Type B pancreatic cell (in vitro differentiated cells): Measurements from ENCODE around the gene C1orf167. TPM values are rescaled to one million over a fixed set of nuclear protein-coding genes. Genes with fewer than 3 reads are reported as not detected.

Source experiments
- DNase-seq: peaks from one replicate; pipeline ENCODE4 v3.0.0; 2021; ENCODE audit warnings: mixed read lengths; ENCODE audit not compliant: unreplicated experiment; ENCODE audit errors: extremely low spot score
- H3K27ac Mint-ChIP-seq: 2 replicates; pipeline ENCODE4 v1.8.0; 2021; ENCODE audit warnings: mild to moderate bottlenecking, mixed read lengths
- H3K27me3 Mint-ChIP-seq: 2 replicates; pipeline ENCODE4 v1.8.0; 2021; ENCODE audit warnings: mixed read lengths
- H3K36me3 Mint-ChIP-seq: 2 replicates; pipeline ENCODE4 v1.8.0; 2021; ENCODE audit warnings: mixed read lengths
- H3K4me1 Mint-ChIP-seq: one replicate; pipeline ENCODE4 v1.8.0; 2021; ENCODE audit warnings: mixed read lengths; ENCODE audit not compliant: unreplicated experiment
- H3K4me3 Mint-ChIP-seq: 2 replicates; pipeline ENCODE4 v1.8.0; 2021; ENCODE audit warnings: mild to moderate bottlenecking, mixed read lengths
- H3K9me3 Mint-ChIP-seq: 2 replicates; pipeline ENCODE4 v1.8.0; 2021; ENCODE audit warnings: mixed read lengths
- total RNA-seq: library from RNA; stranded (reverse); gene quantifications from 2 replicates; pipeline ENCODE4 v1.2.1, GENCODE V29; 2021; ENCODE audit warnings: low replicate concordance
- TF ChIP-seq, protein P1 (sequence below): fragments of 200-600 bp; sonication (generic); conservative IDR thresholded peaks from 2 replicates; pipeline ENCODE4 v1.5.0; 2021; ENCODE audit warnings: antibody characterized with exemption, mild to moderate bottlenecking

Gene C1orf167
- total RNA-seq, 1 donor from 2014 or later, result not detected

DNA sequence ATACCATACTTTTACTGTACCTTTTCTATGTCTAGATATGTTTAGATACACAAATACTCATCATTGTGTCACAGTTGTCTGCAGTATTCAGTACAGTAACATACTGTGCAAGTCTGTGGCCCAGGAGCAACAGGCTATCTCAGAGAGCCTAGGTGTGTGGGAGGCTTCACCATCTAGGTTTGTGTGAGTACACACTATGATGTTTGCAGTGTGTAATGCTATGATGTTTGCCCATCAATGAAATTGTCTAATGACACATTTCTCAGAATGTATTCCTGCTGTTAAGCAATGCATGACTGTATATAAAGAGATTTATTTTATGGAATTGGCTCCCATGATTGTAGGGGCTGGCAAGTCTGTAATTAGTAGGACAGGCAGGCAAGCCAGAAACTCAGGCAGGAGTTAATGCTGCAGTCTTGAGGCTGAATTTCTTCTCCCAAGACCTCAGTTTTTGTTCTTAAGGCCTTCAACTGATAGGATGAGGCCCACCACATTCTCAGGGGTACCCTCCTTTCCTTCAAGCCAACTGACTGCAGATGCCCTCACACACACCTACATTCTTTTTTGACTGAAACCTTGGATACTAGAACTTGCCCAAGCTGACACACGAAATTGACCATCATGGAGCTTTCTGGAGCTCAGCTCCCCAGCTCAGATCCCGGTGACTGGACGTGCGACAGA is 33.7 kb upstream of the C1orf167 start:
- TF ChIP-seq, protein P1, sequence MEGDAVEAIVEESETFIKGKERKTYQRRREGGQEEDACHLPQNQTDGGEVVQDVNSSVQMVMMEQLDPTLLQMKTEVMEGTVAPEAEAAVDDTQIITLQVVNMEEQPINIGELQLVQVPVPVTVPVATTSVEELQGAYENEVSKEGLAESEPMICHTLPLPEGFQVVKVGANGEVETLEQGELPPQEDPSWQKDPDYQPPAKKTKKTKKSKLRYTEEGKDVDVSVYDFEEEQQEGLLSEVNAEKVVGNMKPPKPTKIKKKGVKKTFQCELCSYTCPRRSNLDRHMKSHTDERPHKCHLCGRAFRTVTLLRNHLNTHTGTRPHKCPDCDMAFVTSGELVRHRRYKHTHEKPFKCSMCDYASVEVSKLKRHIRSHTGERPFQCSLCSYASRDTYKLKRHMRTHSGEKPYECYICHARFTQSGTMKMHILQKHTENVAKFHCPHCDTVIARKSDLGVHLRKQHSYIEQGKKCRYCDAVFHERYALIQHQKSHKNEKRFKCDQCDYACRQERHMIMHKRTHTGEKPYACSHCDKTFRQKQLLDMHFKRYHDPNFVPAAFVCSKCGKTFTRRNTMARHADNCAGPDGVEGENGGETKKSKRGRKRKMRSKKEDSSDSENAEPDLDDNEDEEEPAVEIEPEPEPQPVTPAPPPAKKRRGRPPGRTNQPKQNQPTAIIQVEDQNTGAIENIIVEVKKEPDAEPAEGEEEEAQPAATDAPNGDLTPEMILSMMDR, result no peak
- DNase-seq, result no peak
- H3K36me3 Mint-ChIP-seq, result no peaks in the 10 kb centered on the region
- H3K9me3 Mint-ChIP-seq, result no peaks in the 10 kb centered on the region
- no peaks in the 10 kb centered on the region for H3K27me3 Mint-ChIP-seq
- H3K27ac Mint-ChIP-seq, result no peak overlapping the region
- H3K4me3 Mint-ChIP-seq, result no peak overlapping the region
- H3K4me1 Mint-ChIP-seq, result peaks cover 20% of the 10 kb centered on the region

DNA sequence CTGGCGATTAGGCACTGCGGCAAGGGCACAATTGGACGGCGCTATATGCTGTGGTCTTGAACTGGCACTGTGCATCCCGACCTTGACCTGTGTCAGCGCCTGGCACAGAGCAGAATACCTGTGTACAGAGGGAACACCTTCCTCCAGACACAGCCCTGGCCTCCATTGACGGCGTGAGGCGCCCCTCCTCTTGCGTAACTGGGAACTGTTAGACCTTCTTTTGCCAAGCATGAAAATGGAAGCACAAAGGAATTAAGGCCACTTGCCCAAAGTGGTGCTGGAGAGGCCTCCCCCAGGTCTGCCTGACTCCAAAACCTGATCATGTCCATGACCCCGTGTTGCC is 32.9 kb upstream of the C1orf167 start:
- no peak for DNase-seq
- TF ChIP-seq, protein P1, result no peak
- Mint-ChIP-seq H3K27ac (no peak overlapping the region), H3K36me3 (no peaks in the 10 kb centered on the region), H3K27me3 (no peaks in the 10 kb centered on the region), H3K4me1 (peaks cover 20% of the 10 kb centered on the region), H3K9me3 (no peaks in the 10 kb centered on the region), H3K4me3 (no peak overlapping the region)

DNA sequence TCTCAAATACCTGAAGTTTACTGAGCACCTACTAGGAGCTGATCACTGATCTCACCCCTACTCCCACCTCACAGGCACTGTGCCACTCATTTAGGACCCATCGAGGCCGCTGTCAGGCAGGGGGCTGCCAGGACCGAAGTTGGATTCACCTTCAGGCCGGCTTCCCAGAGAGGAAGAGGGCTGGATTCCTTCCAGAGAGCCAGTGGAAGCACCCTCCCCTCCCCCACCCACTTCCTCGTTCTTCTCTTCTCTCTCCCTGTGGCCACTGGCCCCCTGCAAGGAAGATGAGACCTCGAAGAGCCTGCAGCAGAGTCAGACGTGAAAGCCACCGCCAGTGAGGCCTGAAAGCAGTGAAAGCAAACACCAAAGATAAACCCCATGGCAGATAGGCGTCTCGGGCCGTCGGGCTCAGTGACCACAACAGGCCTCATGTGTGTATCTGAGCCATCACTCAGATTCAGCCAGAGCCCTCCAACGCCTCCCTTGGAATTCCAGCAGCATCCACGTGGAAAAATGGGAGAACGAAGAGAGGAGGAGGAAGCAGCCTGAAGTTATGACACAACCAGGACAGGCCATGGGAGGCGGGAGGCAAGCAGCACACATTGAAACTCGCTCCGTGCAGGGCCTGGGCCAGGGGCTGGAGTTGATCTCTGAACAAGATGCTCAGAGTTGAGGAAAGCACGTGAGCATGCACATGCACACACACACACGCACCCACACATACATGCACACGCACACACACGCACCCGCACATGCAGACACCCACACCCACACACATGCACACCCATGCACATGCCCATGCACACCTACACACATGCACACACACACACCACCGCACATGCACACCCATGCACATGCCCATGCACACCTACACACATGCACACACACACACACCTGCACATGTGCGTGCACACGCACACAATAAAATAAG is 32.2 kb upstream of the C1orf167 start:
- H3K9me3 Mint-ChIP-seq, result no peaks in the 10 kb centered on the region
- H3K27ac Mint-ChIP-seq, result peak overlapping the region; percentile 39
- no peak for DNase-seq
- no peak overlapping the region for H3K4me3 Mint-ChIP-seq
- TF ChIP-seq, protein P1, result no peak
- H3K36me3 Mint-ChIP-seq, result no peaks in the 10 kb centered on the region
- H3K27me3 Mint-ChIP-seq, result no peaks in the 10 kb centered on the region
- H3K4me1 Mint-ChIP-seq, result peaks cover 20% of the 10 kb centered on the region

DNA sequence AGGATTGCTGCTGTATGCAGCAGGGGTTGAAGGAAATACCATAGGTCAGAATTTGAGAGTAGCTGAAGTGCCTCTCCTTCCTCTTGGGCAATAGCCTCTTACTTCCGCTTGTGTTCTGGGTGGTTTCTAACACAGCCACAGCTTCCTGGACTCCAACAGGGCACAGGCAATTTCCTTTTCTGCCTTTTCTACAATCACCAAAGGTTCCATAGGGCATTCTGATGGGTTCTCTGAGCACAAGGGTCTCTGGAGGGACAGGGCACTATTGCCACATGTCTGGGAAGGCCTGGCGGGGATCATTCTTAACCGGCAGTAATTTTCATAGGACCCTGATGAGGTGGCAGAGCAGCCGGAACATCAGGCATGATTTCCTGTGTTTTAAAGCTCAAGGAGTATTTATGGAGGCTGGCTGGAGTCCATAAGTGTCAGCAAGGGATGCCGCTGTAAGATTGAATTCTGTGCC is 31.5 kb upstream of the C1orf167 start:
- Mint-ChIP-seq H3K27me3 (no peaks in the 10 kb centered on the region), H3K4me1 (peaks cover 23% of the 10 kb centered on the region), H3K36me3 (no peaks in the 10 kb centered on the region), H3K4me3 (no peak overlapping the region), H3K27ac (peak overlapping the region; percentile 39), H3K9me3 (no peaks in the 10 kb centered on the region)
- TF ChIP-seq, protein P1, result no peak
- DNase-seq, result no peak

DNA sequence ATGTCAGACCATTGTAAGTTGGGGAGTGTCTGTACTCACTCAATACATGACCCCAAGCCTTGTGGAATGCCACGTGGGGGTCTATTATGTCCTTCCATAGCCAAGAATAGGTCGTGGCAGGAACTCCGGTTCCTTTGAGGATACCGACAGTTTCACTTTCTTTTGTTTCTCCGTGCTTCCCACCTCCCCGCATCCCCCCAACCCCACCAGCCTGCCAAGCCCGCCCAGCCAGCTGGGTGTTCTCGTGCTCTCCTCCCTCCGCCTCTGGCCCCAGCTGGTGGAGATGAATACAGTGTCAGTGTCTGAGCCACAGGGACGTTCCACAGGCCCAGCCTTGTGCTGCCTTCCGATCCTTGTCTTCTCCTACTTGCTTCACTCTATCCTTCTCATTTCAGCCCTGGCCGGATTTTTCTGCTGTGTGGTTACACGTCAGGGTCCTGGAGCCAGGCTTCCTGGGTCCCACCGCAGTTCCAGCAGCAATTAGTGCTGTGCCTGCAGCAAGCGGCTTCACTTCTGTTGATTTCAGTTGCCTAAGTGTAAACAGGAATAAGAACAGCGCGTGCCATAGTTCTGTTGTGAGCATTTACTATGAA is 30.2 kb upstream of the C1orf167 start:
- Mint-ChIP-seq H3K27me3 (no peaks in the 10 kb centered on the region), H3K4me3 (peak overlapping the region; percentile 82), H3K36me3 (no peaks in the 10 kb centered on the region), H3K27ac (peak overlapping the region; percentile 97), H3K4me1 (peaks cover 25% of the 10 kb centered on the region), H3K9me3 (no peaks in the 10 kb centered on the region)
- no peak for DNase-seq
- TF ChIP-seq, protein P1, result no peak
